ENCODE data around the gene FBLN2. TPM values are rescaled to one million over a fixed set of nuclear protein-coding genes. Genes with fewer than 3 reads are reported as not detected.

FBLN2 gene
- total RNA-seq, 4 donors from 2014 or later: 85.9 to 187 (median 117) TPM

DNA sequence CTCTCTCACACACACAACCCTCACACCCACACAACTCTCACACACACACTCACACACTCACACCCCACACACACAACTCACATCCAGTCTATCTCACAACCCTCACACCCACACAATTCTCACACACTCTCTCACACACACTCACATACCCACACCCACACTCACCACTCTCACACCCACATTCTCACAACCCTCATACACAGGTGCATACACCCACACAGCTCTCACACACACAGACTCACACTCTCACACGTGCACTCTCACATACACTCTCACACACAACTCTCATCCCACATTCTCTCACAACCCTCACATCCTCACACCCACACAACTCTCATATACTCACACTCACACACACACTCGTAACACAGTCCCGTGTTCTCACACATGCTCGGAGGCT, 134.4 kb downstream of the FBLN2 start:
- no peak for ATAC-seq
- WGBS, 2 donors (ENCODE audit: low coverage in 1 of 2): 84 to 88% methylated on average over 4 of the region's 4 CpGs
- TF ChIP-seq EP300 (IDR thresholded peaks at IDR 0.05) (no peak), POLR2A (IDR thresholded peaks at IDR 0.05) (no peak), POLR2AphosphoS5 (IDR thresholded peaks at IDR 0.05) (no peak)
- TF ChIP-seq, protein P1, sequence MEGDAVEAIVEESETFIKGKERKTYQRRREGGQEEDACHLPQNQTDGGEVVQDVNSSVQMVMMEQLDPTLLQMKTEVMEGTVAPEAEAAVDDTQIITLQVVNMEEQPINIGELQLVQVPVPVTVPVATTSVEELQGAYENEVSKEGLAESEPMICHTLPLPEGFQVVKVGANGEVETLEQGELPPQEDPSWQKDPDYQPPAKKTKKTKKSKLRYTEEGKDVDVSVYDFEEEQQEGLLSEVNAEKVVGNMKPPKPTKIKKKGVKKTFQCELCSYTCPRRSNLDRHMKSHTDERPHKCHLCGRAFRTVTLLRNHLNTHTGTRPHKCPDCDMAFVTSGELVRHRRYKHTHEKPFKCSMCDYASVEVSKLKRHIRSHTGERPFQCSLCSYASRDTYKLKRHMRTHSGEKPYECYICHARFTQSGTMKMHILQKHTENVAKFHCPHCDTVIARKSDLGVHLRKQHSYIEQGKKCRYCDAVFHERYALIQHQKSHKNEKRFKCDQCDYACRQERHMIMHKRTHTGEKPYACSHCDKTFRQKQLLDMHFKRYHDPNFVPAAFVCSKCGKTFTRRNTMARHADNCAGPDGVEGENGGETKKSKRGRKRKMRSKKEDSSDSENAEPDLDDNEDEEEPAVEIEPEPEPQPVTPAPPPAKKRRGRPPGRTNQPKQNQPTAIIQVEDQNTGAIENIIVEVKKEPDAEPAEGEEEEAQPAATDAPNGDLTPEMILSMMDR (IDR thresholded peaks at IDR 0.05): no peak
- H3K27me3 ChIP-seq: peaks cover 56% of the 10 kb centered on the region
- no peaks in the 10 kb centered on the region for H3K36me3 ChIP-seq
- no peaks in the 10 kb centered on the region for H3K4me1 ChIP-seq
- H3K9me3 ChIP-seq: no peaks in the 10 kb centered on the region
- H3K4me3 ChIP-seq: no peak overlapping the region
- H3K27ac ChIP-seq: no peak overlapping the region

DNA sequence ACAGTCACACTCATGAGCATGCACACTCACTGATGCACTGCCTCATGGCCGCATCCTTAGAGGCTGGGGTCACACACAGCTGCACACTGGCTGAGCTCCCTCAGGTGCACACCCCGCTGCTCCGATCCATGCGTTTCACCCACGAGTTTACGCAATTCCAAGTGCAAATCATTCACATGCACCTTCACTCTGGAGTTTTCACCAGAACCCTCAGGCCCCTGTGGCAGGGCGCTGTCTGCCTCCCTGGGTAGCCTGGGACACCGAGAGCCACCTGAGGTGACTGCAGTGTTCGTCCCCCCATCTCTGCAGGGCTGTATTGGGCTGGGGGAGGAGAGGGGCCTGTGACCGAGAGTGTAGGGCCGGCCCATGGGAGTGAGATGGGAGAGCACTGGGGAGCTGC, 134.8 kb downstream of the FBLN2 start:
- no peak for ATAC-seq
- 100% methylated on average over 1 of the region's 11 CpGs; no CpG with 5 or more reads in 1 of the 2 donors for WGBS, 2 donors (ENCODE audit: low coverage in 1 of 2)
- peaks cover 56% of the 10 kb centered on the region for H3K27me3 ChIP-seq
- no peak overlapping the region for H3K4me3 ChIP-seq
- no peaks in the 10 kb centered on the region for H3K4me1 ChIP-seq
- no peak for TF ChIP-seq POLR2A (IDR thresholded peaks at IDR 0.05)
- no peak for TF ChIP-seq POLR2AphosphoS5 (IDR thresholded peaks at IDR 0.05)
- TF ChIP-seq, protein P1 (IDR thresholded peaks at IDR 0.05): no peak
- no peak for TF ChIP-seq EP300 (IDR thresholded peaks at IDR 0.05)
- H3K9me3 ChIP-seq: no peaks in the 10 kb centered on the region
- no peak overlapping the region for H3K27ac ChIP-seq
- H3K36me3 ChIP-seq: no peaks in the 10 kb centered on the region

DNA sequence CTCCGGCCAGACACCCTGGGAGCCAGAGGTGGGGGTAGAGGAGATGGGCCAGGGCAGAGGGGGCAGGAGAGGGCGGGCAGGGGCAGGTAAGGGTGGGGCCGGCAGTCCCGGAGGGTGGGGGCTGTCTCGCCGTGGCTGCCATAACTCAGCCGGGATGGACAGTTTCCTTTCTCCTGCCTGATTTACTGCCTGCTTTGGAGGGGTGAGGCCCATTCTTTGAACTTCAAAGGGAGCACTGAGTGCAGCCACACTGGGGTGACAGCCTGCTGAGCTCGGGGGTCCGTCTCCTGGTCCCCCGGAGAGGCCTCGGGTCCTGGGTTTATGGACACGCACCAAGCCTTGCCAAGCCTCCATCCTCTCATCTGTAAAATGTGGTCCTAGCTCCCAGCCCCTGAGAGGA, 135.4 kb downstream of the FBLN2 start:
- no peak for ATAC-seq
- Histone ChIP-seq H3K27me3 (peaks cover 55% of the 10 kb centered on the region), H3K4me1 (no peaks in the 10 kb centered on the region), H3K27ac (no peak overlapping the region), H3K4me3 (no peak overlapping the region), H3K36me3 (no peaks in the 10 kb centered on the region), H3K9me3 (no peaks in the 10 kb centered on the region)
- 63% methylated on average over 6 of the region's 12 CpGs; no CpG with 5 or more reads in 1 of the 2 donors for WGBS, 2 donors (ENCODE audit: low coverage in 1 of 2)
- TF ChIP-seq POLR2AphosphoS5 (IDR thresholded peaks at IDR 0.05) (no peak), EP300 (IDR thresholded peaks at IDR 0.05) (no peak), POLR2A (IDR thresholded peaks at IDR 0.05) (no peak)
- TF ChIP-seq, protein P1 (IDR thresholded peaks at IDR 0.05): no peak

DNA sequence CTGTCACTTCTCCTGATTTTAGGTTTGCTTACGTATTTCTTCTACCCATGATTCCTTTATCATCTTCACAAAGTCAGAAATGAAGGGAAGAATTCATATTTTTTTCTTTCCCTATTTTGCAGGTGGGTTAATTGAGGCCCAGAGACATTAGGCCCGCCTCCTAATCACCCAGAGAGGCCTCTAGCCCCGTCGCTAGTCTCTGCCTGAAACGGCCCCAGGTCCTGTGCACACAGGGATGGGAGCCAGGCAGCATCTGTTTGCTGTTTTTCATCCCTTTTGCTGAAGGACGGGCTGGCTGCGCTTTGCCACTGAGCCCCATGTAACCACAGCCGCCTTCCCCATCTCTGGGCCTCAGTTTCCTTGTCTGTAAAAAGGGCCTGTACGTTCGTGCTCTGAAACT, 135.9 kb downstream of the FBLN2 start:
- peaks cover 52% of the 10 kb centered on the region for H3K27me3 ChIP-seq
- TF ChIP-seq, protein P1 (IDR thresholded peaks at IDR 0.05): no peak
- TF ChIP-seq POLR2AphosphoS5 (IDR thresholded peaks at IDR 0.05) (no peak), EP300 (IDR thresholded peaks at IDR 0.05) (no peak), POLR2A (IDR thresholded peaks at IDR 0.05) (no peak)
- no peaks in the 10 kb centered on the region for H3K4me1 ChIP-seq
- H3K9me3 ChIP-seq: no peaks in the 10 kb centered on the region
- no peaks in the 10 kb centered on the region for H3K36me3 ChIP-seq
- no peak overlapping the region for H3K4me3 ChIP-seq
- 46 to 80% methylated on average over 1 to 10 of the region's 10 CpGs for WGBS, 2 donors (ENCODE audit: low coverage in 1 of 2)
- H3K27ac ChIP-seq: no peak overlapping the region
- no peak for ATAC-seq

DNA sequence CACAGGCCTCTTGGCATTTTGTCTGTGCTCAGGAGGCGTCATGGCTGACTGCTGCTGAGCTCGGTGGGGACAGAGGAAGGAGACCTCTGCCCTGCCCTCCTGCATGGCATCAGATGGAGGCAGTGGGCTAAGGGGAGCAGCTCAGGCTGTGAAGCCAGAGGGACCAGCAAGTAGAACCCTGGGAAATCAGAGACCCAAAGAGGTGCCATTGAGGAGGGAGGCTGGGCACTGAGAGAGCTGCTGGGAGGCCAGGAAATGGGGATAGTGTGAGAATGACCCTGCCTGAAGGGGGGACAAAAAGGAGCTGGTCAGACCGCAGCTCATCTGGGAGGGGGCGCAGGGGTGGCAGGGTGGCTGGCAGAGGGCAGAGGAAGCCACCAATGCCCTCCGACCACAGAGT, 136.8 kb downstream of the FBLN2 start:
- H3K36me3 ChIP-seq: no peaks in the 10 kb centered on the region
- ATAC-seq: no peak
- H3K4me1 ChIP-seq: no peaks in the 10 kb centered on the region
- H3K27me3 ChIP-seq: peaks cover 47% of the 10 kb centered on the region
- no peak overlapping the region for H3K27ac ChIP-seq
- WGBS, 2 donors (ENCODE audit: low coverage in 1 of 2): 75% methylated on average over 2 of the region's 5 CpGs; no CpG with 5 or more reads in 1 of the 2 donors
- no peaks in the 10 kb centered on the region for H3K9me3 ChIP-seq
- no peak for TF ChIP-seq EP300 (IDR thresholded peaks at IDR 0.05)
- no peak for TF ChIP-seq POLR2A (IDR thresholded peaks at IDR 0.05)
- TF ChIP-seq POLR2AphosphoS5 (IDR thresholded peaks at IDR 0.05): no peak
- TF ChIP-seq, protein P1 (IDR thresholded peaks at IDR 0.05): no peak
- no peak overlapping the region for H3K4me3 ChIP-seq

All from gastroesophageal sphincter (tissue), 4 donors.